KMS-11 (cell line): ENCODE data around the gene EDIL3.

ENCODE experiments used
- H2AFZ ChIP-seq: fragments of 200-600 bp; sonication (generic); 2 replicates; pipeline ENCODE4 v1.6.1; 2016; ENCODE audit warnings: antibody characterized with exemption, mixed run types, low read depth
- H3K27ac ChIP-seq: fragments of 200-600 bp; sonication (generic); 2 replicates; pipeline ENCODE4 v1.6.1; 2016; ENCODE audit warnings: mild to moderate bottlenecking, mixed run types
- H3K27me3 ChIP-seq: fragments of 200-600 bp; sonication (generic); 2 replicates; pipeline ENCODE4 v1.6.1; 2017; ENCODE audit warnings: mild to moderate bottlenecking, low read depth, mixed run types, moderate library complexity; ENCODE audit not compliant: insufficient read depth
- H3K36me3 ChIP-seq: fragments of 200-600 bp; sonication (generic); 2 replicates; pipeline ENCODE4 v1.6.1; 2017; ENCODE audit warnings: mild to moderate bottlenecking, mixed run types; ENCODE audit not compliant: insufficient read depth
- H3K4me1 ChIP-seq: fragments of 200-600 bp; sonication (generic); 2 replicates; pipeline ENCODE4 v1.6.1; 2016; ENCODE audit warnings: mild to moderate bottlenecking, low read depth, mixed run types; ENCODE audit not compliant: poor library complexity, severe bottlenecking
- H3K4me2 ChIP-seq: fragments of 200-600 bp; sonication (generic); 2 replicates; pipeline ENCODE4 v1.7.0; 2016; ENCODE audit warnings: mild to moderate bottlenecking, mixed run types
- H3K4me3 ChIP-seq: fragments of 200-600 bp; sonication (generic); IDR thresholded peaks from 2 replicates; pipeline ENCODE4 v1.6.1; 2017; ENCODE audit warnings: low read depth, low read length, mixed read lengths; ENCODE audit not compliant: insufficient read depth
- H3K79me2 ChIP-seq: fragments of 200-600 bp; sonication (generic); 2 replicates; pipeline ENCODE4 v1.6.1; 2016; ENCODE audit warnings: low read depth, mixed run types; ENCODE audit not compliant: insufficient read depth
- H3K9ac ChIP-seq: fragments of 200-600 bp; sonication (generic); 2 replicates; pipeline ENCODE4 v1.6.1; 2016; ENCODE audit warnings: mild to moderate bottlenecking, mixed run types
- H4K20me1 ChIP-seq: fragments of 200-600 bp; sonication (generic); 2 replicates; pipeline ENCODE4 v1.6.1; 2016; ENCODE audit warnings: mild to moderate bottlenecking, mixed run types; ENCODE audit not compliant: insufficient read depth
- TF ChIP-seq, protein P1 (sequence below): fragments of 200-600 bp; sonication (generic); conservative IDR thresholded peaks from 2 replicates; pipeline ENCODE4 v1.6.1; 2017; ENCODE audit warnings: low read depth, mild to moderate bottlenecking, antibody characterized with exemption, low read length, moderate library complexity, mixed read lengths

The EDIL3 gene

DNA sequence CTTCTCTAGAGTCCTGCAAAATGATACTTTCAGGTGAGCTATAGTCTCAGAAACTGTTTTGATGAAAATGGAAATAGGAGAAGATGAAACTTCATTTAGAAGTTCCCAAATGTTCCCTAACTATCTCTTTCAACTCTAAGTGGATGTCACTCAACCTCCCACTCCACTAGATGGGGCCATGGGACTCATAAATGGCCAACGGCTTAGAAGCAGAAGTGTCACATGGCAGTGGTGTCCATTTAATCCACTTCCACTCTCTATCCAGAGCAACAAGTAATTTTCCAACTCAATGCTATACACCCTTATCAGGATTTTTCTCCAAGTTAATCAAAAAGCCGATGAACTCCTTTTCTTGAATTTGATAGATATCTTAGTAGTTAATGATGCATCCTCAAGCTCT is 295.7 kb downstream of the EDIL3 start:
- Histone ChIP-seq H3K4me3 (no peak overlapping the region), H3K79me2 (no peaks in the 10 kb centered on the region), H3K27ac (no peak overlapping the region), H3K27me3 (no peaks in the 10 kb centered on the region), H3K36me3 (no peaks in the 10 kb centered on the region), H2AFZ (no peak overlapping the region), H3K4me2 (no peak overlapping the region), H3K4me1 (no peaks in the 10 kb centered on the region), H3K9ac (no peak overlapping the region), H4K20me1 (no peaks in the 10 kb centered on the region)
- TF ChIP-seq, protein P1, sequence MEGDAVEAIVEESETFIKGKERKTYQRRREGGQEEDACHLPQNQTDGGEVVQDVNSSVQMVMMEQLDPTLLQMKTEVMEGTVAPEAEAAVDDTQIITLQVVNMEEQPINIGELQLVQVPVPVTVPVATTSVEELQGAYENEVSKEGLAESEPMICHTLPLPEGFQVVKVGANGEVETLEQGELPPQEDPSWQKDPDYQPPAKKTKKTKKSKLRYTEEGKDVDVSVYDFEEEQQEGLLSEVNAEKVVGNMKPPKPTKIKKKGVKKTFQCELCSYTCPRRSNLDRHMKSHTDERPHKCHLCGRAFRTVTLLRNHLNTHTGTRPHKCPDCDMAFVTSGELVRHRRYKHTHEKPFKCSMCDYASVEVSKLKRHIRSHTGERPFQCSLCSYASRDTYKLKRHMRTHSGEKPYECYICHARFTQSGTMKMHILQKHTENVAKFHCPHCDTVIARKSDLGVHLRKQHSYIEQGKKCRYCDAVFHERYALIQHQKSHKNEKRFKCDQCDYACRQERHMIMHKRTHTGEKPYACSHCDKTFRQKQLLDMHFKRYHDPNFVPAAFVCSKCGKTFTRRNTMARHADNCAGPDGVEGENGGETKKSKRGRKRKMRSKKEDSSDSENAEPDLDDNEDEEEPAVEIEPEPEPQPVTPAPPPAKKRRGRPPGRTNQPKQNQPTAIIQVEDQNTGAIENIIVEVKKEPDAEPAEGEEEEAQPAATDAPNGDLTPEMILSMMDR: 0 out of 2 replicates have a peak, but pooled peaks have one; percentile 24

DNA sequence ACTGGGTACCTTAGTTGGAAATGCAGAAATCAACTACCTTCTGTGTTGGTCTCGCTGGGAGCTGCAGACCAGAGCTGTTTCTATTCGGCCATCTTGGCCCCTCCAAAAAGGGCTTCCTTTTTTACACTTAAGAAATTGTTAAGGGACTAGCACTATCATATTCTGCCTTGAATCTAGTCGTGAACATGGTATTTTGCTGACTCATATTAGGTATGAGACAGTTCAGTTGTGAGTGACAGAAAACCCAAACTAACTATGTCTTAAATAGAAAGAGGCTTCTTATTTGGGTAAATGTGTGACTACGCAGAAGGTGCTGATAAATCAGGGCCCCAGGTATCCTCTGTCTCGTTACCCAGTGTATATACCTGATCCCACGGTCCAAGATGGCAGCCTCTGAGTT is 298.2 kb downstream of the EDIL3 start:
- Histone ChIP-seq H3K4me3 (no peak overlapping the region), H3K27ac (no peak overlapping the region), H3K9ac (no peak overlapping the region), H4K20me1 (no peaks in the 10 kb centered on the region), H3K79me2 (no peaks in the 10 kb centered on the region), H2AFZ (no peak overlapping the region), H3K4me2 (no peak overlapping the region), H3K36me3 (no peaks in the 10 kb centered on the region), H3K27me3 (no peaks in the 10 kb centered on the region), H3K4me1 (no peaks in the 10 kb centered on the region)
- TF ChIP-seq, protein P1: no peak

DNA sequence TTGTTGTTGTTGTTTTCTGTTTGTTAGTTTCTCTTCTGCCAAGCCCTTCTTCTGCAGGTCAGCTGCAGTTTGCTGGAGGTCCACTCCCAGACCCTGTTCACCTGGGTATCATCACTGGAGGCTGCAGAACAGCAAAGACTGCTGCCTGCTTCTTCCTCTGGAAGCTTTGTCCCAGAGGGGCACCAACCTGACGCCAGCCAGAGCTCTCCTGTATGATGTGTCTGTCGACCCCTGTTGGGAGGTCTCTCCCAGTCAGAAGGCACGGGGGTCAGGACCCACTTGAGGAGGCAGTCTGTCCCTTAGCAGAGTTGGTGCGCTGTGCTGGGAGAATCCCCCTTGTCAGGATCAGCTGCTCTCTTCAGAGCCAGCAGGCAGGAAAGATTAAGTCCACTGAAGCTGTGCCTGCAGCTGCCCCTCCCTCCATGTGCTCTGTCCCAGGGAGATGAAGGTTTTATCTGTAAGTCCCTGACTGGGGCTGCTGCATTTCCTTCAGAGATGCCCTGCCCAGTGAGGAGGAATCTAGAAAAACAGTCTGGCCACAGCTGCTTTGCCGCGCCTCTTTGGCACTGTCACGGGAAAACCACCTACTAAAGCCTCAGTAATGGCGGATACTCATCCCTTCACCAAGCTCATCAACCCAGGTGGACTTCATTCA is 299.2 kb downstream of the EDIL3 start:
- TF ChIP-seq, protein P1: no peak
- no peaks in the 10 kb centered on the region for H4K20me1 ChIP-seq
- no peaks in the 10 kb centered on the region for H3K4me1 ChIP-seq
- H3K27ac ChIP-seq: no peak overlapping the region
- no peak overlapping the region for H3K4me2 ChIP-seq
- H3K4me3 ChIP-seq: no peak overlapping the region
- no peak overlapping the region for H2AFZ ChIP-seq
- no peaks in the 10 kb centered on the region for H3K27me3 ChIP-seq
- no peaks in the 10 kb centered on the region for H3K36me3 ChIP-seq
- no peaks in the 10 kb centered on the region for H3K79me2 ChIP-seq
- no peak overlapping the region for H3K9ac ChIP-seq

DNA sequence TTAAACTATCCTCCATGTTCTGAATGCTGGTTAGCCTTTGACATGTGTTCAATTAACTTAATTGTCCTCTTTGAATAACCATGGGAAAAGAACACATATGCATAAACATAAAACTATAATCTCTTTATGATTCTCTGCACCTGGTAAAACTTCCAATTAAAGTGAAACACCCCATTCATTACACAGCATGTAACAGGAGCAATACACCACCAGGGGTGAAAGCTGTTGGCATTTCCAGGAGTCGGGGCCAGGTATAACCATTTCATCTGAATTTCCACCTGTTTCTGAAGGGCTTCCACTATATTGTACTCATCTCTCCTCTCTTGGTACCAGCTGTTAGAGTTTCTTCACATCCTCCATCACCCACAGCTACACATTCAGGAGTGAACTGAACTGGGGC is 303.8 kb downstream of the EDIL3 start:
- H3K4me1 ChIP-seq: no peaks in the 10 kb centered on the region
- TF ChIP-seq, protein P1: no peak
- no peak overlapping the region for H3K4me3 ChIP-seq
- H3K79me2 ChIP-seq: no peaks in the 10 kb centered on the region
- H2AFZ ChIP-seq: no peak overlapping the region
- no peak overlapping the region for H3K27ac ChIP-seq
- H3K27me3 ChIP-seq: no peaks in the 10 kb centered on the region
- H3K4me2 ChIP-seq: no peak overlapping the region
- H3K36me3 ChIP-seq: no peaks in the 10 kb centered on the region
- no peak overlapping the region for H3K9ac ChIP-seq
- no peaks in the 10 kb centered on the region for H4K20me1 ChIP-seq
